Transverse colon (tissue), 3 donors: ENCODE measurements around the gene TTC9B.

Source experiments
- POLR2A ChIP-seq: fragments of 450-650 bp; IDR thresholded peaks from one replicate; pipeline ENCODE4 v1.6.1; 2016; ENCODE audit warnings: antibody characterized with exemption, mild to moderate bottlenecking, moderate library complexity
- TF ChIP-seq, protein P1 (sequence below), 5 experiments: fragments of 200-600 bp in 3 of 5; fragments of 450-650 bp in 2 of 5; sonication (generic) in 3 of 5; IDR thresholded peaks; 1 replicate in 2 of 5; 2 replicates in 3 of 5; pipeline ENCODE4 v1.5.1; 2016 to 2017; ENCODE audit warnings: antibody characterized with exemption in 5 of 5, inconsistent platforms in 3 of 5, mild to moderate bottlenecking in 2 of 5, moderate library complexity in 1 of 5

DNA sequence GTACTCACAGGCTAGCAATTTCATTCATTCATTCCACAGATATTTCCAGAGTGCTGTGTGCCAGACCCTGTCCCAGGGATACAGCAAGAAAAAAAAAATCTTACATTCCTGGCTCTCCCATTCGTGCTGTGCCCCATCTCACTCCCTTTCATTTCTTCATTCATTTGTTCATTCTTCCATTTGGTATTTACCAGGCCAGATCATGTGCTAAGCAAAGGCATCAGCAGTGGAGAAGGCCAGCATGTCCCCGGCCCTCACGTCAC, 24.7 kb downstream of the TTC9B start:
- no peak for TF ChIP-seq POLR2A
- TF ChIP-seq, protein P1, sequence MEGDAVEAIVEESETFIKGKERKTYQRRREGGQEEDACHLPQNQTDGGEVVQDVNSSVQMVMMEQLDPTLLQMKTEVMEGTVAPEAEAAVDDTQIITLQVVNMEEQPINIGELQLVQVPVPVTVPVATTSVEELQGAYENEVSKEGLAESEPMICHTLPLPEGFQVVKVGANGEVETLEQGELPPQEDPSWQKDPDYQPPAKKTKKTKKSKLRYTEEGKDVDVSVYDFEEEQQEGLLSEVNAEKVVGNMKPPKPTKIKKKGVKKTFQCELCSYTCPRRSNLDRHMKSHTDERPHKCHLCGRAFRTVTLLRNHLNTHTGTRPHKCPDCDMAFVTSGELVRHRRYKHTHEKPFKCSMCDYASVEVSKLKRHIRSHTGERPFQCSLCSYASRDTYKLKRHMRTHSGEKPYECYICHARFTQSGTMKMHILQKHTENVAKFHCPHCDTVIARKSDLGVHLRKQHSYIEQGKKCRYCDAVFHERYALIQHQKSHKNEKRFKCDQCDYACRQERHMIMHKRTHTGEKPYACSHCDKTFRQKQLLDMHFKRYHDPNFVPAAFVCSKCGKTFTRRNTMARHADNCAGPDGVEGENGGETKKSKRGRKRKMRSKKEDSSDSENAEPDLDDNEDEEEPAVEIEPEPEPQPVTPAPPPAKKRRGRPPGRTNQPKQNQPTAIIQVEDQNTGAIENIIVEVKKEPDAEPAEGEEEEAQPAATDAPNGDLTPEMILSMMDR (IDR thresholded peaks at IDR 0.05) = no peak
